ENCODE data around the gene RPL36. TPM values are rescaled to one million over a fixed set of nuclear protein-coding genes. Genes with fewer than 3 reads are reported as not detected.

RPL36 gene
- total and polyA plus RNA-seq, 9 of the 15 experiments (the other 6 are each of a cell fraction or from before 2014, with no cell fraction given): 350 to 3,412 (median 1,507) TPM

DNA sequence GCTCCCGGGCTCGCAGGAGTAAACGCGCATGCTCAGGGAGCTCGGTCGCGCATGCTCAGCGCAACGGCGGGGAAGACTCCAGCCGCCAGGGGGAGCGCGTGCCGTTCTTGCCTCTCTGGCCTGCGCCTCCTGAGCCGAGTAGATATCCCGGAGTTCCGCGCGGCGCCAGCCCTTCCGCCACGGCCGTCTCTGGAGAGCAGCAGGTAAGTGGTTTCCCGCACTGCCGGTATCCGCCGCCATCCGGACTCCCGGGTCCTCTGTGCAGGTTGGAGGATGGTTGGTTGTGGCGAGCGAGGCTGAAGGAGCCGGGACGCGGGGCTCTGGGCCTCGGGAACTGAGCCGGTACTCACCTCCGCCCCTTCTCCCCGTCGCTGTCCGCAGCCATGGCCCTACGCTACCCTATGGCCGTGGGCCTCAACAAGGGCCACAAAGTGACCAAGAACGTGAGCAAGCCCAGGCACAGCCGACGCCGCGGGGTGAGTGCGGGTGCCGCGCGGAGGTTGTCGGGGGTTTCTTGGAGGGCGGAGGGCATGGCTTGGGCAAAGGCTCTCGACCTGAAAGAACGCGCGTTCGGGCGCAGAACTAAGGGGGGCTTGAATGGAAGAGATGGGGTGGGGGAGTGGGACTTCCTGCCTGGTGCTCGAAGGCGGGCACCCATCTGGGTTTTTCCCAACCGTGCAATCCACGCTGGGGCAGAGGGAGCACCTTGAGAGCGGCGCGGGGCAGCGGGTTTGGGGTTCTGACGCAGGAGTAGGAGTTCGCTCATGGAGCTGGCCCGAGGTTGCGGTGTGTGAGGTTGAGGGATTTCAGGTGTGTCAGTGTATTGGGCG, at the start of gene RPL36 (continued):
- TF ChIP-seq STAT6 (CRISPR knock-in tag; IDR thresholded peaks at IDR 0.05): peak; percentile 92; the same call in 1 of the 2 replicates
- no peak for TF ChIP-seq CHD2 (IDR thresholded peaks at IDR 0.05; ENCODE audit: low read depth, low read length)
- TF ChIP-seq ZBTB17 (CRISPR knock-in tag; IDR thresholded peaks at IDR 0.05): peak; percentile 68
- TF ChIP-seq HNRNPLL (IDR thresholded peaks at IDR 0.05; ENCODE audit: low read depth, low read length, poor library complexity, severe bottlenecking): peak; percentile 74
- TF ChIP-seq ZNF445 (CRISPR knock-in tag; IDR thresholded peaks at IDR 0.05; ENCODE audit: low read depth): no peak
- no peak for TF ChIP-seq BRCA1 (IDR thresholded peaks at IDR 0.05)
- 0 out of 2 replicates have a peak, but pooled peaks have one; percentile 63 for TF ChIP-seq BRCA1 (CRISPR knock-in tag; IDR thresholded peaks at IDR 0.05)
- no peak for TF ChIP-seq ZNF354B (CRISPR knock-in tag; IDR thresholded peaks at IDR 0.05)
- TF ChIP-seq, protein P1, sequence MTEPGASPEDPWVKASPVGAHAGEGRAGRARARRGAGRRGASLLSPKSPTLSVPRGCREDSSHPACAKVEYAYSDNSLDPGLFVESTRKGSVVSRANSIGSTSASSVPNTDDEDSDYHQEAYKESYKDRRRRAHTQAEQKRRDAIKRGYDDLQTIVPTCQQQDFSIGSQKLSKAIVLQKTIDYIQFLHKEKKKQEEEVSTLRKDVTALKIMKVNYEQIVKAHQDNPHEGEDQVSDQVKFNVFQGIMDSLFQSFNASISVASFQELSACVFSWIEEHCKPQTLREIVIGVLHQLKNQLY (CRISPR knock-in tag; conservative IDR thresholded peaks at IDR 0.05): peak in 1 of 2 experiments; percentile 84; a peak in 2 of 4 replicates
- TF ChIP-seq NFYB (IDR thresholded peaks at IDR 0.05; ENCODE audit: extremely low read depth, insufficient read length): no peak
- TF ChIP-seq SMAD1 (IDR thresholded peaks at IDR 0.05; ENCODE audit: low read depth, low read length, partially characterized antibody): peak; percentile 78
- peak; percentile 84; the same call in 1 of the 2 replicates for TF ChIP-seq CBFB (CRISPR knock-in tag; IDR thresholded peaks at IDR 0.05)
- TF ChIP-seq ZC3H8 (IDR thresholded peaks at IDR 0.05): no peak
- no peak for TF ChIP-seq TFAM (CRISPR knock-in tag; conservative IDR thresholded peaks at IDR 0.05)
- peak; percentile 60; the same call in 1 of the 2 replicates for TF ChIP-seq SMAD3 (CRISPR knock-in tag; conservative IDR thresholded peaks at IDR 0.05)
- TF ChIP-seq, protein P2, sequence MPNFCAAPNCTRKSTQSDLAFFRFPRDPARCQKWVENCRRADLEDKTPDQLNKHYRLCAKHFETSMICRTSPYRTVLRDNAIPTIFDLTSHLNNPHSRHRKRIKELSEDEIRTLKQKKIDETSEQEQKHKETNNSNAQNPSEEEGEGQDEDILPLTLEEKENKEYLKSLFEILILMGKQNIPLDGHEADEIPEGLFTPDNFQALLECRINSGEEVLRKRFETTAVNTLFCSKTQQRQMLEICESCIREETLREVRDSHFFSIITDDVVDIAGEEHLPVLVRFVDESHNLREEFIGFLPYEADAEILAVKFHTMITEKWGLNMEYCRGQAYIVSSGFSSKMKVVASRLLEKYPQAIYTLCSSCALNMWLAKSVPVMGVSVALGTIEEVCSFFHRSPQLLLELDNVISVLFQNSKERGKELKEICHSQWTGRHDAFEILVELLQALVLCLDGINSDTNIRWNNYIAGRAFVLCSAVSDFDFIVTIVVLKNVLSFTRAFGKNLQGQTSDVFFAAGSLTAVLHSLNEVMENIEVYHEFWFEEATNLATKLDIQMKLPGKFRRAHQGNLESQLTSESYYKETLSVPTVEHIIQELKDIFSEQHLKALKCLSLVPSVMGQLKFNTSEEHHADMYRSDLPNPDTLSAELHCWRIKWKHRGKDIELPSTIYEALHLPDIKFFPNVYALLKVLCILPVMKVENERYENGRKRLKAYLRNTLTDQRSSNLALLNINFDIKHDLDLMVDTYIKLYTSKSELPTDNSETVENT (CRISPR knock-in tag; IDR thresholded peaks at IDR 0.05): peak; percentile 93
- peak; percentile 79; the same call in 1 of the 2 replicates for TF ChIP-seq FOXO4 (CRISPR knock-in tag; IDR thresholded peaks at IDR 0.05)
- TF ChIP-seq ARID3B (CRISPR knock-in tag; IDR thresholded peaks at IDR 0.05; ENCODE audit: borderline replicate concordance): 0 out of 2 replicates have a peak, but pooled peaks have one; percentile 24
- TF ChIP-seq CREBBP (IDR thresholded peaks at IDR 0.05; ENCODE audit: low read depth, low read length): no peak

Data from K562 (cell line).